Measurements from ENCODE around the gene TMEM209. TPM values are rescaled to one million over a fixed set of nuclear protein-coding genes. Genes with fewer than 3 reads are reported as not detected.
"Not testable (repeated sequence)": the region's sequence is repeated elsewhere in the genome, so short reads cannot be mapped to it uniquely, and the experiment has no call there.

The TMEM209 gene
- total RNA-seq, 2 donors from 2014 or later = 11.9 to 21.5 TPM

DNA sequence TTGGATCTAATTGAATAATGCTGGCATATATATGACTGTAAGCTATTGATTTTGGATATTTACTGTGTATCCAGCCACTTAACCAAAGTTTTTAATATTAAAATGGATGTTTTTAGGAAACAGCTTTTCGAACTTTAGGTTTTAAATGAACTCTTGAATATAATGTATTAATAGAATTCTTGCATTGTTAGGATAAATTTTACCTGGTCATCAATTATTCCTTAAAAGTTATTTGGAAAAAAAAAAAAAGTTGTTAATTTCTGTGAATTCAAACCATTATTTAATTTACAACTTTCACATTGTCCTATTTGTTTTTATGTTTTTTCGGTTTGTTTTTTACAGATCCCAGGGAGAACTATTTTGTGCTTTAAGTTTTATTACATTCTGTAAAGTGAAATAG, 9.8 kb downstream of the TMEM209 start:
- Histone ChIP-seq H3K36me3 (no peaks in the 10 kb centered on the region), H3K4me3 (no peak overlapping the region), H3K27ac (no peak overlapping the region), H3K27me3 (replicated peaks; ENCODE audit: insufficient read depth) (no peaks in the 10 kb centered on the region), H3K9me3 (no peaks in the 10 kb centered on the region), H3K4me1 (replicated peaks) (no peaks in the 10 kb centered on the region)
- 94% methylated on average over 2 of the region's 2 CpGs for WGBS
- DNase-seq (ENCODE audit: low spot score) = no peak
- intact Hi-C loops (cut with DNase I) = no loop called here
- TF ChIP-seq POLR2AphosphoS5 (IDR thresholded peaks at IDR 0.05) (no peak), POLR2A (IDR thresholded peaks at IDR 0.05) (no peak)
- TF ChIP-seq, protein P1, sequence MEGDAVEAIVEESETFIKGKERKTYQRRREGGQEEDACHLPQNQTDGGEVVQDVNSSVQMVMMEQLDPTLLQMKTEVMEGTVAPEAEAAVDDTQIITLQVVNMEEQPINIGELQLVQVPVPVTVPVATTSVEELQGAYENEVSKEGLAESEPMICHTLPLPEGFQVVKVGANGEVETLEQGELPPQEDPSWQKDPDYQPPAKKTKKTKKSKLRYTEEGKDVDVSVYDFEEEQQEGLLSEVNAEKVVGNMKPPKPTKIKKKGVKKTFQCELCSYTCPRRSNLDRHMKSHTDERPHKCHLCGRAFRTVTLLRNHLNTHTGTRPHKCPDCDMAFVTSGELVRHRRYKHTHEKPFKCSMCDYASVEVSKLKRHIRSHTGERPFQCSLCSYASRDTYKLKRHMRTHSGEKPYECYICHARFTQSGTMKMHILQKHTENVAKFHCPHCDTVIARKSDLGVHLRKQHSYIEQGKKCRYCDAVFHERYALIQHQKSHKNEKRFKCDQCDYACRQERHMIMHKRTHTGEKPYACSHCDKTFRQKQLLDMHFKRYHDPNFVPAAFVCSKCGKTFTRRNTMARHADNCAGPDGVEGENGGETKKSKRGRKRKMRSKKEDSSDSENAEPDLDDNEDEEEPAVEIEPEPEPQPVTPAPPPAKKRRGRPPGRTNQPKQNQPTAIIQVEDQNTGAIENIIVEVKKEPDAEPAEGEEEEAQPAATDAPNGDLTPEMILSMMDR (IDR thresholded peaks at IDR 0.05) = no peak

DNA sequence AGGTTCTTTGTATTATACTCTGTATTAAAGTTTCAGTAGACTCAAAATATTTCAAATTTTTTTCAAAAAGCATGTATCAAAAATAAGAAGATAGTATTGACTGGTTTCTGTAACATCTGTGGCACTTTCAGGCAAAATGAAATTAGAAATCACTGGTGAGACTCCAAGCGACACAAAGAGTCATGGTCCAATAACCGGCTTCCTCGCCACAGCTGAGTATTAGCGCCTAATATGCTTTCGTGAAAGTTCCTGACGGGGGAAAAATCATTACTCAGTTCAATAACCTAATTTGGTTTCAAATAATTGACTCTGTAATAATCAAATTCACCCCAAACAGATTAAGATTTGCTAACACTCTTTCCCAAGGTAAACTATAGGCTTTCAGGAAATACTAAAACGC, 13.4 kb downstream of the TMEM209 start:
- no peak overlapping the region for H3K4me3 ChIP-seq
- intact Hi-C loops (cut with DNase I) = no loop called here
- 95% methylated on average over 7 of the region's 7 CpGs for WGBS

DNA sequence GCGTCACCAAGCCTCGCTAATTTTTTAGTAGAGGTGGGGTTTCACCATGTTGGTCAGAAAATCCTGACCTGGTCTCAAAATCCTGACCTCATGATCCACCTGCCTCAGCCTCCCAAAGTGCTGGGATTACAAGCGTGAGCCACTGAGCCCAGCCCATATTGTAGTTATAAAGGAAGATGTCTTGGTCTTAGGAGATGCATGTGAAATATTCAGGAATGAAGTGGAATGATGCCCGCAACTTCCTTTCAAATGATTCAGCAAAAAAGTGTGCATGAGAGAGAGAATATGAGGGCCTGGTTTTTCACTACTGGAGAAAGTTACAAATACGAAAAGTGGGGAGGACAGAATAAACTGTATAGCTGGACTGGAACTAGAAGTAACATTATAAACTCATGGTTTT, 15.9 kb downstream of the TMEM209 start:
- no peaks in the 10 kb centered on the region for H3K4me1 ChIP-seq (replicated peaks)
- TF ChIP-seq POLR2A (IDR thresholded peaks at IDR 0.05) (no peak), POLR2AphosphoS5 (IDR thresholded peaks at IDR 0.05) (no peak)
- TF ChIP-seq, protein P1 (IDR thresholded peaks at IDR 0.05) = no peak
- WGBS = 98% methylated on average over 5 of the region's 5 CpGs
- no peak overlapping the region for H3K4me3 ChIP-seq
- no peaks in the 10 kb centered on the region for H3K27me3 ChIP-seq (replicated peaks; ENCODE audit: insufficient read depth)
- no peaks in the 10 kb centered on the region for H3K36me3 ChIP-seq
- H3K27ac ChIP-seq = no peak overlapping the region
- no peak for DNase-seq (ENCODE audit: low spot score)
- intact Hi-C loops (cut with DNase I) = no loop called here
- no peaks in the 10 kb centered on the region for H3K9me3 ChIP-seq

More for the DNA sequence above, 13.4 kb downstream of the TMEM209 start:
- DNase-seq (ENCODE audit: low spot score) = no peak
- Histone ChIP-seq H3K9me3 (no peaks in the 10 kb centered on the region), H3K36me3 (no peaks in the 10 kb centered on the region), H3K27ac (no peak overlapping the region), H3K27me3 (replicated peaks; ENCODE audit: insufficient read depth) (no peaks in the 10 kb centered on the region), H3K4me1 (replicated peaks) (no peaks in the 10 kb centered on the region)
- TF ChIP-seq, protein P1 (IDR thresholded peaks at IDR 0.05) = no peak
- TF ChIP-seq POLR2AphosphoS5 (IDR thresholded peaks at IDR 0.05) = no peak
- TF ChIP-seq POLR2A (IDR thresholded peaks at IDR 0.05) = no peak

DNA sequence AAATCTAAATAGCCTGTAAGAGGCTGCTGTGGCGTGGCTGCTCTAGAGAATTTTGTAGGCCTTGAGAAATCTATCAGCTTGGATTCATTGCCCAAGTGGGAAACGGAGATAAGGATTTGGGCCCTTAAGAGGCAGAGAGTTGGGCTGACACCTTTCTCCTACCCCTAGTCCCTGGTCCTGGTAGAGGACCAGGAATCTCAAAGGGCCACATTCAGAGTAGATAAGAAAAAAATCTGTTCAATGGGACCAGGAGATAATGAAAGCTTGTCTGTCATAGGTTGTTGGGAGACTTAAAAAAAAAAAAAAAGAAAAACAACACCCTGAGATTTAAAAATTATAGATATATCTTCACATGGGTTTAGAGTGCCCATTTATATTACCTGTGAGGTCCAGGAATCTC, 17.8 kb downstream of the TMEM209 start:
- H3K36me3 ChIP-seq = peaks cover 0 to 3% of the 10 kb centered on the region in 2 donors
- H3K27me3 ChIP-seq (replicated peaks; ENCODE audit: insufficient read depth) = no peaks in the 10 kb centered on the region
- H3K4me1 ChIP-seq (replicated peaks) = no peaks in the 10 kb centered on the region
- H3K4me3 ChIP-seq = no peak overlapping the region
- DNase-seq (ENCODE audit: low spot score) = no peak
- intact Hi-C loops (cut with DNase I) = no loop called here
- TF ChIP-seq POLR2A (IDR thresholded peaks at IDR 0.05) (no peak), POLR2AphosphoS5 (IDR thresholded peaks at IDR 0.05) (no peak)
- TF ChIP-seq, protein P1 (IDR thresholded peaks at IDR 0.05) = no peak
- H3K27ac ChIP-seq = no peak overlapping the region
- H3K9me3 ChIP-seq = no peaks in the 10 kb centered on the region
- WGBS = 94% methylated on average over 2 of the region's 2 CpGs

DNA sequence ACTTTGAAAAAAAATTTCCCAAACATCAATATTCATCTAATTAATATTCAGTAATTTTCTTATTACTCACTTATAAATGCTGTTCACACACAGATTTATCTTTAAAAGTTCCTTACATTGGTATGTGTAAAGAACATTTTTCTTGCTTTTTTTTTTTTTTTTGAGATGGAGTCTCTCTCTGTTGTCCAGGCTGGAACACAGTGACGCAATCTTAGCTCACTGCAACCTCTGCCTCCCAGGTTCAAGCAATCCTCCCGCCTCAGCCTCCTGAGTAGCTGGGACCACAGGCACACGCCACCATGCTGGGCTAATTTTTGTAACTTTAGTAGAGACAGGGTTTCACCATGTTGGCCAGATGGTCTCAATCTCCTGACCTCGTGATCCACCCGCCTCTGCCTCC, 20.9 kb downstream of the TMEM209 start:
- not testable (repeated sequence) for H3K36me3 ChIP-seq

More for the DNA sequence above, 20.9 kb downstream of the TMEM209 start:
- intact Hi-C loops (cut with DNase I); H3K4me1 ChIP-seq (replicated peaks); DNase-seq (ENCODE audit: low spot score); H3K4me3 ChIP-seq; H3K9me3 ChIP-seq; H3K27ac ChIP-seq; H3K27me3 ChIP-seq (replicated peaks; ENCODE audit: insufficient read depth): not testable (repeated sequence)
- 96% methylated on average over 5 of the region's 5 CpGs for WGBS

Data from prostate gland (tissue), 2 donors.